ENCODE results near the gene CD207.

The CD207 gene

GRCh38 chr2:70793450-70793849 lies 42.2 kb downstream of the CD207 start:
- peak; percentile 94 for DNase-seq

- DNase-seq = no peak
These were observed 45.3 kb downstream of the CD207 start, which contains the start of gene FIGLA for GRCh38 chr2:70790136-70790828. Gene FIGLA (minus strand): TSS chr2:70790643. CDS start chr2:70790638, 5 bp downstream.

GRCh38 chr2:70789304-70790135 lies 46.1 kb downstream of the CD207 start:
- peak; percentile 71 for DNase-seq

- peak; percentile 66 for DNase-seq
These were observed 50.3 kb downstream of the CD207 start for GRCh38 chr2:70785137-70785911.

- DNase-seq = no peak
These were observed 51.3 kb downstream of the CD207 start for GRCh38 chr2:70784320-70784719.
